Camera-type eye (tissue), 1 donor: ENCODE data around the gene GNAL. TPM values are rescaled to one million over a fixed set of nuclear protein-coding genes. Genes with fewer than 3 reads are reported as not detected.

ENCODE experiments used
- total RNA-seq: library from RNA; depleted of rRNA; stranded (reverse); fragments of >200 nt; gene quantifications from one replicate; pipeline ENCODE4 v1.2.3, GENCODE V29; 2014

The GNAL gene
- 17.5 TPM for total RNA-seq

DNA sequence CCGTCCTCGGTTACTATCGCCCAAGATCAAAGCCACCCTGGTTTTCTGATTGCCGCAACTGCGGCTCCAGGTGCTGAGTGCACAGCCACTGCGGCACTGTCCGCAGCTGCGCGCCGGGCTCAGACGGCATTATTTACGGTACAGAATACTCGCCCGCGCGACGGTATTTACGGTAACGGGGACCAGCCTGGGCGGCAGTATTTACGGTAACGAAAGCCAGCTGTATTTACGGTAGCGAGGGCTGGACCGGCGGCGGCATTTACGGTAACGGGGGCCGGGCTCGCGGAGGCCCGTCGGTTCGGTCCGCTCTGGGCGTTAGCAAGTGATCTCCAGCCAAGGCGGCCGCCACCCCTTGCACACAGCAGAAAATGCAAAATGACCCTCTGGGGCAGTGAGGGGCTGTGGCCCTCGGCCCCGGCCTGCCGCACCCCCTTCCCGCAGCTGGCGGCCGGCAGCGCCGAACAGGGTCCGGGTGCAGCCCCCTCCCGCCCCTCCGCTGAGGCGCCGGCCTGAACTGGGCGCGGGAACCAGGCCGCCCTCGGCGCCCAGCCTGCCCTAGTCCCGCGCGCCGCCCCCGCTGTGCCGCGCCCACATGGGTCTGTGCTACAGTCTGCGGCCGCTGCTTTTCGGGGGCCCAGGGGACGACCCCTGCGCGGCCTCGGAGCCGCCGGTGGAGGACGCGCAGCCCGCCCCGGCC, at the start of gene GNAL:
Gene GNAL, plus strand, starts transcription at position 293 of the 697 bp plus-strand sequence. Its CDS starts 300 bp downstream, at position 593.

DNA sequence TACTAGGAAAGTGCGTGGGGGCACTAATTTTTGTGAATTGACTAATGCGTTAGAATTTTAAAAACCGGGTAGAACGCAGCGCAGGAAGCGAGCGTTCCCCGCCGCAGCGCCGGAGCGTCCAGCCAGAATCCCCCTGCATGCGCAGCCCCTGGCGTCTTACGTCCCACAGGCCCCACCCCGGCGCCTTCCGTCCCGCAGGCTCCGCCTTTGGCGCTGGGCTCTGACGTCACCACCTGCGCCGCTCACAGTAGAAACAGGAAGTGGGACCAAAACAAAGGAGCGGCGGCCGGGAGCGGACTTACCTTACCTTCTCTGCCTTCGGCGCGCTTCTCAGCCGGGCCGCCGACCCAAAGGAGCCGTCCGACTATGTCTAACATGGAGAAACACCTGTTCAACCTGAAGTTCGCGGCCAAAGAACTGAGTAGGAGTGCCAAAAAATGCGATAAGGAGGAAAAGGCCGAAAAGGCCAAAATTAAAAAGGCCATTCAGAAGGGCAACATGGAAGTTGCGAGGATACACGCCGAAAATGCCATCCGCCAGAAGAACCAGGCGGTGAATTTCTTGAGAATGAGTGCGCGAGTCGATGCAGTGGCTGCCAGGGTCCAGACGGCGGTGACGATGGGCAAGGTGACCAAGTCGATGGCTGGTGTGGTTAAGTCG, 162.2 kb downstream of the GNAL start, which contains the start of gene CHMP1B:
Gene CHMP1B, plus strand, starts transcription at position 268 of the 660 bp plus-strand sequence. Its CDS starts 99 bp downstream, at position 367.

DNA sequence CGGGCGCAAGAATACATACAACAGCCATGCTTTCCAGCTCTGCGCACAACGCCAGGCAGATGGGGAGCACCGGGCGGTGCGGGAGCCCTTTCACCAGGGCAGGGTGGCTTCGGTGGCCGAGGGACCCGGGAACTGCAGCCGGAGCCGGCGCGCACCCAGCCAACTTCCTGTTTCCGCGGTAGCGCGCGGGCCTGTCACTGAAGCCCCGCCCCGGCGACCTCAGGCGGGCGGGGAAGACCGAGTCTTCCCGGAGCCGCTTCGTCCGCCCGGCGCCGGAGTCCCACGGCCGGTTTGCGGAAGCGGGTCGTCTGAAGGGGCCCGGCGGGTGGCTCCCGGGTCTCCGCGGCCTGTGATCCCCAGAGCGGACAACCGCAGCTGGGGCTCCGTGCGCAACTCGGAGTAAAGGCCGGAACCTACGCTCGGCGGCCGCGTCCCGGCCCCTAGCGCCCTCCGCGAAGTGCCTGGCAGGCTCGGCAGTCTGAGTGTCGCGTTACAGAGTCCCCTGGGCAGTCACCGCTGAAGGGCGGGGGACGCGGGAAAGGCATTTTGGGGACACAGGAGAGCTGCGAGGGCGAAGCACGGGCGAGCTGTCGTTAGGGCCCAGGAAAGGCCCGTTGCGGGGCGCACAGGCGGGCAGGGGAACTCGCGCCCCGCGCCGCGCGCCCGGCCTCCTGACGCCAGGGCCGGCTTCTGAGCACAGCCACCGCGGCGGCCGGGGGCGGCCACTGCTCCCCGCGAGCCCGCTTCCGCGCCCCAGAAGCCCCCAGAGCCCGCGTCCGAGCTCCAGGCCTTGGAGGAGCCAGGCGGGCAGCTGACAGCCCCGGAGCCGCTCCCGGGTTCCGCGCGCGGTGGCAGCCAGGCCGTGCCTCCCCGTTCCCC, 219.4 kb downstream of the GNAL start, which contains the start of gene MPPE1:
Gene MPPE1, minus strand, starts transcription at position 136 of the 879 bp plus-strand sequence. CDS start 11,053 bp downstream, outside the sequence.

Other genes starting within 250 kb of the GNAL start
- gene SLC35G4, start 79.7 kb upstream of the GNAL start, total RNA-seq: not detected
- gene CHMP1B, start 162.1 kb downstream of the GNAL start, total RNA-seq: 65.9 TPM
- gene MPPE1, start 219.1 kb downstream of the GNAL start, total RNA-seq: 38.1 TPM